Measurements from ENCODE around the gene EPS8L1. TPM values are rescaled to one million over a fixed set of nuclear protein-coding genes. Genes with fewer than 3 reads are reported as not detected.
A peak's percentile ranks its signal among the peaks of the same experiment; 100 is the strongest.
"Not testable (repeated sequence)": the region's sequence is repeated elsewhere in the genome, so short reads cannot be mapped to it uniquely, and the experiment has no call there.

Gene EPS8L1
- polyA plus RNA-seq, 6 donors from 2014 or later: not detected

DNA sequence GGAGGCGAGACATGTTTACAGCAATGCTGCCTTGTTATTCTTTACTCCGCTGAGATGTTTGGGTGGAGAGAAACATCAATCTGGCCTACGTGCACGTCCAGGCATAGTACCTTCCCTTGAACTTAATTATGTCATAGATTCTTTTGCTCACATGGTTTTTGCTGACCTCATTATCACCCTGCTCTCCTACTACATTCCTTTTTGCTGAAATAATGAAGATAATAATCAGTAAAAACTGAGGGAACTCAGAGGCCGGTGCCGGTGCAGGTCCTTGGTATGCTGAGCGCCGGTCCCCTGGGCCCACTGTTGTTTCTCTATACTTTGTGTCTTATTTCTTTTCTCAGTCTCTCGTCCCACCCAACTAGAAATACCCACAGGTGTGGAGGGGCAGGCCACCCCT is 15.4 kb upstream of the EPS8L1 start:
- ATAC-seq (ENCODE audit: low read depth in 2 of 2); H3K27me3 Mint-ChIP-seq; H3K9me3 Mint-ChIP-seq; DNase-seq; H3K27ac Mint-ChIP-seq: not testable (repeated sequence)
- H3K4me1 Mint-ChIP-seq: peaks cover 0 to 23% (median 11%) of the 10 kb centered on the region in 3 donors
- H3K36me3 Mint-ChIP-seq: peaks cover 7 to 15% of the 10 kb centered on the region in 2 donors
- peak overlapping the region in 3 of 8 donors; percentile 12 to 76 (median 71) for H3K4me3 Mint-ChIP-seq

DNA sequence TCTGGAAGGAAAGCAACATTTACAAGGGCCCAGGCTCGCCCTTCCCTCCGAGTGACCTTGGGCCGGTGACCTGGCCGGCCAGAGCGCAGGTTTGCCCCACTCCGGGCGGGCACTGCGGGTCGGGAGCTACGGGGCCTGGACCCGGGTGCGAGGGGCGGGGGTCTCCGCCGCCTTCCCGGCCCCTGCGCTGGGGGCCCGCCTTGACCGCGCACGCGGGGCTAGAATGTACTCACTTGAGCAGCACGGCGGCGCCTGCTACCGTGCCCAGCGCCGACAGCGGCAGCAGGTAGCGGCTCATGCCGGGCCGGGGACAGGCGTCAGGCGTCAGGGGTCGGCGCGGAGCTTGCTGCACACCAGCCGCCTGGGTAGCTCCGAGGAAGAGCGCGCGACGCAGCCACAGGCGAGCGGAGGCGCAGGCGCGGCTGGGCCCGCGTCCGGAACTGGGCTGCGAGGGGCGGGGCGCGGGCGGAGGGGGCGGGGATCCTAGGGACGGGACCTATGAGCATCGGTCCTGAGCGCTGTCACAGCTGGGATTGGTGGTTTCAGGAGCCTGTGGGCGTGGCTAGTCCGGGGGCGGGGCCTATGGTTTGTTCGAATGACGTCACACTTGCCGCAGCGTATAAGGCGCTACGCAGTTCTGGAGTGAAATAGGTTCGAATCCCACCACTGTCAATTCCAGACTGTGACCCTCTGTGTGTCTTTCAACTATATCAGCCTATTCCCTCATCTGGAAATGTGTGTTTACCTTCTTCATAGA is 12.8 kb upstream of the EPS8L1 start, which contains the start of gene RDH13:
RDH13 (minus strand) TSS at position 414 of the 757 bp plus-strand sequence; CDS start at position 298, 116 bp downstream.
- Mint-ChIP-seq H3K27me3 (peaks cover 16 to 24% (median 23%) of the 10 kb centered on the region in 3 donors), H3K27ac (peak within 1 kb of the TSS; percentile 33 to 94 (median 84)), H3K4me1 (peaks cover 3 to 26% (median 11%) of the 10 kb centered on the region in 3 donors), H3K4me3 (peak within 1 kb of the TSS; percentile 80 to 95 (median 86)), H3K9me3 (peaks cover 0 to 6% (median 4%) of the 10 kb centered on the region in 7 donors), H3K36me3 (peaks cover 0 to 8% of the 10 kb centered on the region in 2 donors)
- DNase-seq: peak; percentile 95
- ATAC-seq (ENCODE audit: low read depth in 2 of 2): peak; percentile 97 to 98

DNA sequence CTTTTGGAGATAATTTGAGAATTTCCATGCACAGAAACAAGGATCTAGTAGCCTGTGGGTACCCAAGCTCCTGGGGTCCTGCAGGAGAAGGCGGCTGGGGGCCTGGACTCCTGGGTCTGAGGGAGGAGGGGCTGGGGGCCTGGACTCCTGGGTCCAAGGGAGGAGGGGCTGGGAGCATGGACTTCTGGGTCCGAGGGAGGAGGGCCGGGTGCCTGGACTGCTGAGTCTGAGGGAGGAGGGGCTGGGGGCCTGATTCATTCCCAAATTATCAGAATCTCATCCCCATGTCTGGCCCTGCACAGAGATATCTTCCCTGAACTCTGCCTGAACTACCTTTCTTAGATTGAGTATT is 12.2 kb upstream of the EPS8L1 start:
- Mint-ChIP-seq H3K4me3 (peak overlapping the region; percentile 72 to 95 (median 86)), H3K4me1 (peaks cover 6 to 31% (median 11%) of the 10 kb centered on the region in 3 donors), H3K27me3 (peaks cover 19 to 30% (median 28%) of the 10 kb centered on the region in 3 donors), H3K9me3 (peaks cover 0 to 6% (median 4%) of the 10 kb centered on the region in 7 donors), H3K27ac (peak overlapping the region in 5 of 6 donors; percentile 33 to 91 (median 83)), H3K36me3 (peaks cover 0 to 4% of the 10 kb centered on the region in 2 donors)
- ATAC-seq (ENCODE audit: low read depth in 2 of 2) (no peak), DNase-seq (no peak)

DNA sequence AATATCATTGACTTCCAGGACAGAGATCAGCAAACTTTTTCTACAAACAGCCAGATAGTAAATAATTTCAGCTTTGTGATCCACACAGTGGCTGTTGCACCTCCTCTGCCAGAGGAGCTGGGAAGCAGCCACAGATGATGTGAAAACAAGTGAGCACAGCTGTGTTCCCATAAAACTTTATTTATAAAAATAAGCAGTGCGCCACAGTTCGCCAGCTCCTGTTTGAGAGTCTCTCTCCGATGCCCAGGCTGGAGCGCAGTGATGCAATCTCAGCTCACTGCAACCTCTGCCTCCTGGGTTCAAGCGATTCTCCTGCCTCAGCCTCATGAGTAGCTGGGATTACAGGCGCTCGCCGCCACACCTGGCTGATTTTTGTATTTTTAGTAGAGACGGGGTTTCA is 10.2 kb upstream of the EPS8L1 start:
- ATAC-seq (ENCODE audit: low read depth in 2 of 2); DNase-seq; H3K36me3 Mint-ChIP-seq; H3K27ac Mint-ChIP-seq: not testable (repeated sequence)
- H3K4me3 Mint-ChIP-seq: peak overlapping the region in 2 of 8 donors; percentile 20 to 36
- H3K27me3 Mint-ChIP-seq: peaks cover 29 to 45% (median 45%) of the 10 kb centered on the region in 3 donors
- H3K4me1 Mint-ChIP-seq: peaks cover 15 to 32% (median 16%) of the 10 kb centered on the region in 3 donors
- peaks cover 0 to 13% (median 8%) of the 10 kb centered on the region in 7 donors for H3K9me3 Mint-ChIP-seq

DNA sequence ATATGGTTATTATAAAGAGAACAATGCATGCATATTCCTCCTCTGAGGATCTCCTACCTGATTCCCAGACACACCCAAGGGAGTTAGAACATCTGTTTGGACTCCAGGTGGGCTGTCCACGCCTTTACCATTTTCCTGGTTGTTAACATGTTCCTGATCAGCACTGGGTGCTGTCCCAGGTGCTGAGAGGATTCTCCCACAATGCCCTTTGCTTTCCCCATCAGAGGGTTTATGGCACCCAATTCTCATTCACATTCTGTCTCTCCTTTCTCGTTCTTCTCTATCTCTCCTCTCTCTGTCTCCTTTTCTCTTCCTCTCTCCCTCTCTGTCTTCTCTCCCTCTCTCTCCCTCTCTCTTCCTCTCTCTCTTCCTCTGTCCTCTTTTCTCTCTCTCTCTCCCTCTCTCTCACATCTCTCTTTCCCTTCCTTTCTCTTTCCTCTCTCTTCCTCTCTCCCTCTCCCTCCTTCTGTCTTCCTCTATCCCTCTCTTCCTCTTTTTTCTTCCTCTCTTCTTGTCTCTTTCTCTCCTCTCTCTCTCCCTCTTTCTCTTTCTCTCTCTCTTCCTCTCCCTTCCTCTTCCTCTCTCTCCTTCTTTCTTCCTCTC is 9.5 kb upstream of the EPS8L1 start:
- Mint-ChIP-seq H3K4me3 (peak overlapping the region in 1 of 8 donors; percentile 36), H3K36me3 (no peaks in the 10 kb centered on the region), H3K4me1 (peaks cover 15 to 32% (median 15%) of the 10 kb centered on the region in 3 donors), H3K27me3 (peaks cover 29 to 52% (median 52%) of the 10 kb centered on the region in 3 donors), H3K9me3 (peaks cover 0 to 13% (median 8%) of the 10 kb centered on the region in 7 donors), H3K27ac (no peak overlapping the region)
- DNase-seq (no peak), ATAC-seq (ENCODE audit: low read depth in 2 of 2) (no peak)

DNA sequence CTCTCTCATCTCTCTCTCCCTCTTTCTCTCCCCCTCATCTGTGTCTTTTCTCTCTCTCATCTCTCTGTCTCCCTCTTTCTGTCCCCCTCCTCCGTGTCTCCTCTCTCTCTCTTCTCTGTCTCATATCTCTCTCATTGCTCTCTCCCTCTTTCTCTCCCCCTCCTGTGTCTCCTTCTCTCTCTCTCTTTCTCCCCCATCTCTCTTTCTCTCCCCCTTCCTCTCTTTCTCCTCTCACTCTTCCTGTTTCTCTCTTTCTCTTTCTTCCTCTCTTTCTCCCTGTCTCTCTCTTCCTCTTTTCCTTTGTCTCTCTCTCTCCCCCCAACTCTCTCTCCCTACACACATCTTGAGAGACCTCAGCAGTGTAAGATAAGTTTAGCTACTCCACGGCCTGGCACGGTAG is 7.8 kb upstream of the EPS8L1 start:
- ATAC-seq (ENCODE audit: low read depth in 2 of 2): no peak
- H3K4me3 Mint-ChIP-seq: peak overlapping the region in 2 of 8 donors; percentile 12 to 43

DNA sequence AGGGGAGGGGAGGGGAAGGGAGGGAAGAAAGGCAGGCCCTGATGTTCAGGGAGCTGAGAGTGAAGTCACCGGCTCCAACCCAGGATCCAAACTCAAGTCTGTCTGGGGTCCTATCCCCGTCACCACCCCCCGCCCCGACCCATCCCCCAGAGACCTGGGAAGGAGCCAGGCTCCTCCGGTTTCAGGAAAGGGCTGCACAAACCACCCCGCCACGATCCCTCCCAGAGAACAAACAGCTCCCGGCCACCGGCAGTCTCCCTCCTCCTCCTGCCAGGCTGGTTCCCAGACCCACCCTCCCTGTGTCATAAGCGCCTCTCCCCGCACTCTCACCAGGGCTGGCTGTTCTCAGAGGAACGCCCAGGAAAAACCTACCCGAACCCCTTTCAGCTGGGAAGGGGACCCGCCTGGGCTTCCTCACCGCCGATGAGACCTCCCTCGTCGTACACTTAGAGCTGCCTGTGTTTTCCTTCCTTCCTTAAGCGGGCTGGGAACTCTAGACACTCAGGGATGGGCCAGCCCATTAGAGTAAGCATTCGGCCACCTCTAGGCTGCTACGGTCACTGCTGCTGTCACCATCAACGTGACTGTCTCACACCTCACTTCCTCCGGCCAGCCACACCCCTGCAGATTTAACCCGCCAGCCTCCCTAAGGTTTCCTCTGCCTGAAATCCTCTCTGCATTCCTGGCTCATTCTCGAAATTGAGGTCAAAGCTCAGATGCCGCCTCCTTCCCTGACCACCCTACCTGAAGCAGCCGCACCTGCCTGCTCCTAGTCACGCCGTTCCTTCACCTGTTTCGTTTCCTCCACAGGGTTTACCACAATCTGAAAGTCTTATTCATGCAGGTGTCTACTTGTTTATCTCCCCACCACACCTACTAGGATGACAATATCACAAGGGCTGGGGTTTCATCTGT is 6.5 kb upstream of the EPS8L1 start:
- DNase-seq: no peak
- Mint-ChIP-seq H3K27ac (peak overlapping the region in 2 of 6 donors; percentile 18 to 31), H3K27me3 (peaks cover 39 to 79% (median 77%) of the 10 kb centered on the region in 3 donors), H3K36me3 (peaks cover 0 to 8% of the 10 kb centered on the region in 2 donors), H3K4me1 (peaks cover 9 to 21% (median 15%) of the 10 kb centered on the region in 3 donors), H3K9me3 (peaks cover 6 to 27% (median 14%) of the 10 kb centered on the region in 7 donors), H3K4me3 (peak overlapping the region in 7 of 8 donors; percentile 31 to 76 (median 65))
- peak; percentile 54 to 60 for ATAC-seq (ENCODE audit: low read depth in 2 of 2)

More for the DNA sequence above, 7.8 kb upstream of the EPS8L1 start:
- H3K27me3 Mint-ChIP-seq: peaks cover 39 to 69% (median 68%) of the 10 kb centered on the region in 3 donors
- no peak for DNase-seq
- peaks cover 9 to 21% (median 15%) of the 10 kb centered on the region in 3 donors for H3K4me1 Mint-ChIP-seq
- no peak overlapping the region for H3K27ac Mint-ChIP-seq
- H3K9me3 Mint-ChIP-seq: peaks cover 6 to 20% (median 11%) of the 10 kb centered on the region in 7 donors
- H3K36me3 Mint-ChIP-seq: no peaks in the 10 kb centered on the region

DNA sequence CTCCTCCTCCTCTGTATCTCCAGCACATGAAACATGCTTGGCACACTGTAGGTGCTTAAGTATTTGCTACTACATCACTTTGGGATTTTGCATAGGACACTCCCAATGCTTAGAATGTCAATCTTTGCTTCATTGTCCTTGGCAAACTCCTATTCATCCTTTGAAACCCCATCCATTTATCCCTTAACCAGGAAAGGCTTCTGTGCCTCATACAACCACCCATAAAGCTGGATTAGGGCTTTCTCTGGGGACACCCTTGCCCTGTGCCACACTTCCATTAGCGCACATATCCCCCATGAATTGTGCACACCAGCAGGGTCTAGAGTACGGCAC is 5.8 kb upstream of the EPS8L1 start:
- Mint-ChIP-seq H3K9me3 (peaks cover 4 to 27% (median 15%) of the 10 kb centered on the region in 7 donors), H3K4me3 (peak overlapping the region in 4 of 8 donors; percentile 37 to 69 (median 61)), H3K27me3 (peaks cover 41 to 84% (median 84%) of the 10 kb centered on the region in 3 donors), H3K4me1 (peaks cover 9 to 21% (median 15%) of the 10 kb centered on the region in 3 donors), H3K36me3 (peaks cover 0 to 11% of the 10 kb centered on the region in 2 donors), H3K27ac (peak overlapping the region in 2 of 6 donors; percentile 18 to 31)
- DNase-seq (no peak), ATAC-seq (ENCODE audit: low read depth in 2 of 2) (no peak)

DNA sequence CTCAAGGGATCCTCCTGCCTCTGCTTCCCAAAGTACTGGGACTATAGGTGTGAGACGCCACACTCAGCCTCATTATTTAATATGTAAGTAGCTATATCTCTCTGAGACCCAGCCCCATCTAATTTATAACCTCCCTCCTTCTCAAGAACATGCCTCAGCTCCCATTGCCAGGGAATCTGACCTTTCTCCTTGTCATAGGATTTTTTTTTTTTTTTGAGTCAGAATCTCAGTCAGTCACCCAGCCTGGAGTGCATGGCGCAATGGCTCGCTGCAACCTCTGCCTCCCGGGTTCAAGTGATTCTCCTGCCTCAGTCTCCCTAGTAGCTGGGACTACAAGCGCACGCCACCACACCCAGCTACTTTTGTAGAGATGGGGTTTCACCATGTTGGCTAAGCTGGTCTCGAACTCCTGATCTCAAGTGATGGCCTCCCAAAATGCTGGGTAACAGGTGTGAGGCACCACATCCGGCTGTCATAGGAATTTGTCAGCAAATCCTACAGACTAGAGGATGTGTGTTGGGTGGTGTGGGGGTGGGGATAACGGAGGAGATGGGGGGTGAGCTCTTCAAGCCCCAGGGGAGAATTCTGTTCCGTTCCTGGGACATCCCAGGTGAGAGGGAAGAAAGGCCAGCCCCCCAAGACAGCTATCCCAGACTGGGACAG is 5.1 kb upstream of the EPS8L1 start:
- Mint-ChIP-seq H3K27me3 (peaks cover 48 to 92% (median 90%) of the 10 kb centered on the region in 3 donors), H3K36me3 (peaks cover 0 to 11% of the 10 kb centered on the region in 2 donors), H3K4me3 (no peak overlapping the region), H3K4me1 (peaks cover 9 to 21% (median 15%) of the 10 kb centered on the region in 3 donors), H3K9me3 (peaks cover 4 to 29% (median 15%) of the 10 kb centered on the region in 7 donors), H3K27ac (no peak overlapping the region)
- no peak for ATAC-seq (ENCODE audit: low read depth in 2 of 2)
- no peak for DNase-seq

DNA sequence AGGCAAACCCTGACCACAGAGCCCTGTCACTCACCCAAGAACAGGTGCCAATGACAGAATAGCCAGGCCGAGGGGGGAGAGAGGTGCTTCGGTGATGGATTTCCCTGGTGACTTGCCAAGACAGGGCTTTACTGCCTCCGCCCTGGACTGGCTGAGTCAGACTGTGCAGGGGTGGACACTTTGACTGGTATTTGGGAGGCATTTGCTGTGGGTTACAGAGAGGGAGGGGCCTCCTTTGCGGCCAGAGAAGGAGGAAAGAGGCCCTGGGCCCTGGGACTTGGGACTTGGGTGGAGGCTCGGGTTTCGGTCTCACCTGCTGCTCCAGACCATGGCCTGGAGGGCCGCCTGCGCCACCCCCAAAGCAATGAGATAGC is 4.6 kb upstream of the EPS8L1 start:
- Mint-ChIP-seq H3K4me3 (no peak overlapping the region), H3K9me3 (peaks cover 4 to 29% (median 15%) of the 10 kb centered on the region in 7 donors), H3K4me1 (peaks cover 9 to 21% (median 15%) of the 10 kb centered on the region in 3 donors), H3K36me3 (peaks cover 0 to 11% of the 10 kb centered on the region in 2 donors), H3K27ac (no peak overlapping the region), H3K27me3 (peaks cover 48 to 92% (median 90%) of the 10 kb centered on the region in 3 donors)
- no peak for ATAC-seq (ENCODE audit: low read depth in 2 of 2)
- DNase-seq: no peak

DNA sequence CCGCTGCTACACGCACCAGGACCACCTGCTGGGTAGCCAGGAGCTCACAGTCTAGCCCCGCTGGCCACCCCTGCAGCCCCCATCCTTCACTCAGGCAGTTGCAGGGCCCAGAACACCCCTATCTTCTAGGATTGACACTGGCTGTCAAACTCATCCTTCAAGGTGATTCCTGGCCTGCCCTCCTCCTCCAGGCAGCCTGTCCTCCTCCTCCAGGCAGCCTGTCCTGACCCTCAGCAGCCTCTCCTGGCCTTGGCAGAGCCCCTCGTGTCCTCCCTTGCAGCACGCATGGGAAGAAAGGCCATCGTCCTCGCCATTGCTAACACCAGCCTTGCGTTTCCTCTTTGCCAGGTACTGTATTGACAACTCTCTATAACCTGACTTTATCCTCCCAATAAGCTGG is 3.8 kb upstream of the EPS8L1 start:
- H3K4me3 Mint-ChIP-seq: peak overlapping the region in 1 of 8 donors; percentile 4
- ATAC-seq (ENCODE audit: low read depth in 2 of 2): no peak
- no peak overlapping the region for H3K27ac Mint-ChIP-seq
- no peak for DNase-seq
- peaks cover 0 to 11% of the 10 kb centered on the region in 2 donors for H3K36me3 Mint-ChIP-seq
- peaks cover 51 to 92% (median 90%) of the 10 kb centered on the region in 3 donors for H3K27me3 Mint-ChIP-seq
- peaks cover 4 to 27% (median 15%) of the 10 kb centered on the region in 7 donors for H3K9me3 Mint-ChIP-seq
- H3K4me1 Mint-ChIP-seq: peaks cover 9 to 21% (median 15%) of the 10 kb centered on the region in 3 donors

DNA sequence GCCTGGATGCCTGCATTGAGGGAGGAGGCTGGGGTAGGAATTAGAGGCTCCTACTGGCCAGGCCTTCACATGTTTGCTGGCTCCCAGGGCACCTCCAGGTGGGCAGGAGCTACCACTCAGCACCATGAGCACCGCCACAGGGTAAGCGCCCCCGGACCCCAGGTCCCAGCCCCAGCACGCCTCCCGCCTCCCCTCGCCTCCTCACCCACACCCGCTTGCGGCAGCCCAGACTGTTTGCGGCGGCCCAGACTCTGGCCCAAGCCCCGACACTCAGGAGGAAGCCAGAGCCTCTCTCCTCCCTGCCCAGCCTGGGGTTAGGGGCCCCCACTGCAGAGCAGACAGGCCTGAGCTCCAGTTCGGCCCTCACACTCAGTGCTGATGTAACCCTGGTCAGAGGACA is 652 bp downstream of the EPS8L1 start:
- peaks cover 49 to 89% (median 87%) of the 10 kb centered on the region in 3 donors for H3K27me3 Mint-ChIP-seq
- ATAC-seq (ENCODE audit: low read depth in 2 of 2) (no peak), DNase-seq (no peak)
- H3K4me3 Mint-ChIP-seq: no peak overlapping the region
- peaks cover 18 to 21% (median 19%) of the 10 kb centered on the region in 3 donors for H3K4me1 Mint-ChIP-seq
- H3K27ac Mint-ChIP-seq: no peak overlapping the region
- H3K9me3 Mint-ChIP-seq: peaks cover 2 to 27% (median 15%) of the 10 kb centered on the region in 7 donors
- H3K36me3 Mint-ChIP-seq: peaks cover 0 to 19% of the 10 kb centered on the region in 2 donors
